ENCODE results near the gene ARHGEF9. TPM values are rescaled to one million over a fixed set of nuclear protein-coding genes. Genes with fewer than 3 reads are reported as not detected.

Gene ARHGEF9
- total RNA-seq, 1 experiment from 2014 or later: 8.3 TPM

DNA sequence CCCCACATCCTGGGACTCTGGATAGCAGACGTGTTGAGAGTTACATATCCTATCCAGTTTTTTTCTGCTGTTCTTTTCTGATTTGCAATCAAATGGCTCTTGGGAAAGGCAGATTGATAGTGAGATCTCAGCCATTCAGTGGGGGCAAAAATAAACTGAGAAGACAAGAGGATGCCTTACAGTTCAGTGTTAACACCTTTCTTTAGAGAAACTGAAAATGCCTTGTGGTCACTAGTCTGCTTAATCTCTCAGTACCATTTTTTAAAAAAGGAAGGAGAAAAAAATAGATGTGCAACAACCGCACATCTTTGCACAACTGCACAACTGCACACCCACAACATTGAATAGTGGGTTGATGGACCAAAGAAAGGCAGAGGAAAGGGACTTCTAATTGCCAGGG is 109.3 kb downstream of the ARHGEF9 start:
- Histone ChIP-seq H3K9ac (ENCODE audit: low read length) (no peak overlapping the region), H3K4me1 (ENCODE audit: insufficient read depth, low read length) (no peaks in the 10 kb centered on the region), H2AFZ (ENCODE audit: low read length) (no peak overlapping the region), H3K36me3 (ENCODE audit: low read depth, low read length) (no peaks in the 10 kb centered on the region), H3K9me2 (replicated peaks; ENCODE audit: low read length) (no peaks in the 10 kb centered on the region), H3K4me3 (ENCODE audit: low read length) (no peak overlapping the region), H3K27me3 (ENCODE audit: low read length) (no peaks in the 10 kb centered on the region), H3K4me2 (ENCODE audit: low read length) (no peak overlapping the region), H4K20me1 (ENCODE audit: low read length) (no peaks in the 10 kb centered on the region), H3K27ac (ENCODE audit: low read length) (no peak overlapping the region), H3K9me3 (ENCODE audit: low read length) (no peaks in the 10 kb centered on the region), H3K79me2 (ENCODE audit: low read length) (no peaks in the 10 kb centered on the region), H3F3A (ENCODE audit: low read length, unreplicated experiment) (no peaks in the 10 kb centered on the region)
- no TSS peak for BruUV-seq (replicated peaks)
- DNase-seq (no peak), ATAC-seq (no peak)
- intact Hi-C loops (cut with micrococcal nuclease): no loop called here
- ChIA-PET CTCF (no interaction called here), POLR2A (ENCODE audit: unreplicated experiment) (no interaction called here)
- TF ChIP-seq, protein P1, sequence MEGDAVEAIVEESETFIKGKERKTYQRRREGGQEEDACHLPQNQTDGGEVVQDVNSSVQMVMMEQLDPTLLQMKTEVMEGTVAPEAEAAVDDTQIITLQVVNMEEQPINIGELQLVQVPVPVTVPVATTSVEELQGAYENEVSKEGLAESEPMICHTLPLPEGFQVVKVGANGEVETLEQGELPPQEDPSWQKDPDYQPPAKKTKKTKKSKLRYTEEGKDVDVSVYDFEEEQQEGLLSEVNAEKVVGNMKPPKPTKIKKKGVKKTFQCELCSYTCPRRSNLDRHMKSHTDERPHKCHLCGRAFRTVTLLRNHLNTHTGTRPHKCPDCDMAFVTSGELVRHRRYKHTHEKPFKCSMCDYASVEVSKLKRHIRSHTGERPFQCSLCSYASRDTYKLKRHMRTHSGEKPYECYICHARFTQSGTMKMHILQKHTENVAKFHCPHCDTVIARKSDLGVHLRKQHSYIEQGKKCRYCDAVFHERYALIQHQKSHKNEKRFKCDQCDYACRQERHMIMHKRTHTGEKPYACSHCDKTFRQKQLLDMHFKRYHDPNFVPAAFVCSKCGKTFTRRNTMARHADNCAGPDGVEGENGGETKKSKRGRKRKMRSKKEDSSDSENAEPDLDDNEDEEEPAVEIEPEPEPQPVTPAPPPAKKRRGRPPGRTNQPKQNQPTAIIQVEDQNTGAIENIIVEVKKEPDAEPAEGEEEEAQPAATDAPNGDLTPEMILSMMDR (conservative IDR thresholded peaks at IDR 0.05; ENCODE audit: low read depth, low read length): no peak
- no peak for TF ChIP-seq EZH2phosphoT487 (IDR thresholded peaks at IDR 0.05; ENCODE audit: borderline replicate concordance, low read length)
- TF ChIP-seq EZH2 (IDR thresholded peaks at IDR 0.05; ENCODE audit: low read length, unreplicated experiment): no peak

DNA sequence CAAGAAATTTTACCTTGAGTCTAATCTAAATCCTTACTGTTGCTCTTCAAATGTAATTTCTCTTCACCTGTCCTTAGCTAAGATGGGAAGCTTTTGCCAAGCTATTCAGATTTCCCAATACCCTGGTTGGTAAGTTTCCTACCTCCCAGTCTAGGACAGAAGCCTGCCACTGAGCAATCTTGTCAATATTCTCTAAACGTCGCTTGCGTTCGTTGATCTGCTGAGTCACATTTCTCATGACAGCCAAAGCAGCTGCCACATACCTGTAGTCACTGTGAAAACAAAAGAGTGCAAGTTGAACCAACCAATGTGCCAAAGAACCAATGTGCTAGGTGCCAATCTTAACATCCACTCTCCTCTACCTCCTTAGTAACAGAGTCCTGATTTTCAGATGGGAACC is 111.1 kb downstream of the ARHGEF9 start:
- CTCF ChIA-PET: no interaction called here
- TF ChIP-seq, protein P1 (conservative IDR thresholded peaks at IDR 0.05; ENCODE audit: low read depth, low read length): no peak
- TF ChIP-seq EZH2phosphoT487 (IDR thresholded peaks at IDR 0.05; ENCODE audit: borderline replicate concordance, low read length): no peak
- no peak for DNase-seq

DNA sequence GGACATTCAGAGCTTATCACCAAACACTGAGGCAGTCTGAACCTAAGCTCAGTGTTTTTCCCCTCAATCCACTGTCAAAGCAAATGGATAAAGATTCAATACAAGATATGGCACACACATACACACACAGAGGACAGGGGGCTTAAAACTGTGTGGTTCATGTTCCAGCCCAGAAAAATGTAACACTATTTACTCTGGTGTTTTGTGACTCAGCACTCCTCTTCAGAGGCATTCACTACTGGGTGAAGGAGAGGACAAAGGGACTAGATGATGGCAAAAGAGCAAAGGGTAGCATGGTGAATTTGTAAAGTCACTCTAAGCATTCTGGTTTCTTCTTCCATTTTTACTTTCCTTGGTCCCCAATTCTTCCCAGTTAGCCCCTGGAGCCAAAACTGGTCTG is 120.3 kb downstream of the ARHGEF9 start:
- no peaks in the 10 kb centered on the region for H3K9me2 ChIP-seq (replicated peaks; ENCODE audit: low read length)
- H3K79me2 ChIP-seq (ENCODE audit: low read length): no peaks in the 10 kb centered on the region
- H3K4me3 ChIP-seq (ENCODE audit: low read length): no peak overlapping the region
- H3K36me3 ChIP-seq (ENCODE audit: low read depth, low read length): no peaks in the 10 kb centered on the region
- no peaks in the 10 kb centered on the region for H3K27me3 ChIP-seq (ENCODE audit: low read length)
- no peak overlapping the region for H3K9ac ChIP-seq (ENCODE audit: low read length)
- no peaks in the 10 kb centered on the region for H4K20me1 ChIP-seq (ENCODE audit: low read length)
- H3K9me3 ChIP-seq (ENCODE audit: low read length): no peaks in the 10 kb centered on the region
- no peak for ATAC-seq
- BruUV-seq (replicated peaks): no TSS peak
- H3F3A ChIP-seq (ENCODE audit: low read length, unreplicated experiment): no peaks in the 10 kb centered on the region
- no peak overlapping the region for H3K4me2 ChIP-seq (ENCODE audit: low read length)
- ChIA-PET CTCF (no interaction called here), POLR2A (ENCODE audit: unreplicated experiment) (no interaction called here)
- no peak overlapping the region for H2AFZ ChIP-seq (ENCODE audit: low read length)
- no peak overlapping the region for H3K27ac ChIP-seq (ENCODE audit: low read length)
- intact Hi-C loops (cut with micrococcal nuclease): no loop called here
- no peaks in the 10 kb centered on the region for H3K4me1 ChIP-seq (ENCODE audit: insufficient read depth, low read length)
- no peak for DNase-seq
- TF ChIP-seq, protein P1 (conservative IDR thresholded peaks at IDR 0.05; ENCODE audit: low read depth, low read length): no peak
- TF ChIP-seq EZH2phosphoT487 (IDR thresholded peaks at IDR 0.05; ENCODE audit: borderline replicate concordance, low read length): no peak
- no peak for TF ChIP-seq EZH2 (IDR thresholded peaks at IDR 0.05; ENCODE audit: low read length, unreplicated experiment)

More for the DNA sequence above, 111.1 kb downstream of the ARHGEF9 start:
- Histone ChIP-seq H3F3A (ENCODE audit: low read length, unreplicated experiment) (no peaks in the 10 kb centered on the region), H3K79me2 (ENCODE audit: low read length) (no peaks in the 10 kb centered on the region), H3K4me2 (ENCODE audit: low read length) (no peak overlapping the region), H3K4me3 (ENCODE audit: low read length) (no peak overlapping the region), H3K36me3 (ENCODE audit: low read depth, low read length) (no peaks in the 10 kb centered on the region), H4K20me1 (ENCODE audit: low read length) (no peaks in the 10 kb centered on the region), H2AFZ (ENCODE audit: low read length) (no peak overlapping the region), H3K27me3 (ENCODE audit: low read length) (no peaks in the 10 kb centered on the region), H3K9ac (ENCODE audit: low read length) (no peak overlapping the region), H3K27ac (ENCODE audit: low read length) (no peak overlapping the region), H3K9me3 (ENCODE audit: low read length) (no peaks in the 10 kb centered on the region), H3K9me2 (replicated peaks; ENCODE audit: low read length) (no peaks in the 10 kb centered on the region), H3K4me1 (ENCODE audit: insufficient read depth, low read length) (no peaks in the 10 kb centered on the region)
- BruUV-seq (replicated peaks): no TSS peak
- POLR2A ChIA-PET (ENCODE audit: unreplicated experiment): no interaction called here
- intact Hi-C loops (cut with micrococcal nuclease): no loop called here
- no peak for ATAC-seq
